HG03025 (cell line): ENCODE results near the gene ABCB6.
"Not testable (repeated sequence)": the region's sequence is repeated elsewhere in the genome, so short reads cannot be mapped to it uniquely, and the experiment has no call there.

Experiments used
- ATAC-seq: cut with Tn5 transposase; IDR thresholded peaks from one replicate; pipeline ENCODE4 v1.9.1; 2021; ENCODE audit warnings: mild to moderate bottlenecking, moderate library complexity; ENCODE audit not compliant: unreplicated experiment, low FRiP score

Gene ABCB6

GRCh38 chr2:219215871-219216534 lies 2.8 kb downstream of the ABCB6 start:
- no peak for ATAC-seq

DNA sequence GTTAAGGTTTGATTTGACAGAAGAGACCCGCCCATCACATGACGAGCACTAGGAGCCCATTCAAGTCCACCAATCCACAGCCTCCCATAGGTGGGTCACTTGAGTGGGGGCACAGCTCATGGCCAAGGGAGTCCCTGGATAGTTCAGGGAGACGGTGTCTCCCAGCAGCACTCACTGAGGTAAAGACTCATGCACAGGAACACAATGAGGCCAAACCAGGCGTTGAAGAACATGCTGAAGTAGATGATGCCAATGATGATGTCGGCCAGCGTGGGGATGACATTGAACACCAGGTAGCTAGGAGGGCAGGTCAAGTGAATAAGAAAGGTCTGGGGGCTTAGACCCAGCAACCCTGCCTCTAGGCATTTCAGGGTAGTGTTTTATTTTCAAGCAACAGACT lies 4.0 kb downstream of the ABCB6 start:
- ATAC-seq = no peak

DNA sequence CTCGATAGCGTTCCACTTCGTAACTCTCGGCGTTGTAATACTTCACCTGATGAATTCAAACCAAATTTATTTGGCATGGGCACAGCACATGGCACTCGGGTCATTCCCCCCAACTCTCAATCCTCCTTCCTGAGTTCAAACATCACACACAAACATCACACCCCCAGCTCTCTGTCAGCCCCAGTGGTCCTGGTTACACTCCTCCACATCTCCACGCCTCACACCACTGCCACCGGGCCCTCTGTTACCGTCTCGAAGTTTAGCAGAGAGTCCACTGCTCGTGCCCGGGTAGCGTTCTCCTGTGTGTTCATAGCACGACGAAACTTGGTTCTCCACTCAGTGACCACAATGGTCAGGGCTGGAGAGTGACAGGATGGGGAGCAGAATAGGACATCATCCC lies 4.6 kb downstream of the ABCB6 start:
- no peak for ATAC-seq

DNA sequence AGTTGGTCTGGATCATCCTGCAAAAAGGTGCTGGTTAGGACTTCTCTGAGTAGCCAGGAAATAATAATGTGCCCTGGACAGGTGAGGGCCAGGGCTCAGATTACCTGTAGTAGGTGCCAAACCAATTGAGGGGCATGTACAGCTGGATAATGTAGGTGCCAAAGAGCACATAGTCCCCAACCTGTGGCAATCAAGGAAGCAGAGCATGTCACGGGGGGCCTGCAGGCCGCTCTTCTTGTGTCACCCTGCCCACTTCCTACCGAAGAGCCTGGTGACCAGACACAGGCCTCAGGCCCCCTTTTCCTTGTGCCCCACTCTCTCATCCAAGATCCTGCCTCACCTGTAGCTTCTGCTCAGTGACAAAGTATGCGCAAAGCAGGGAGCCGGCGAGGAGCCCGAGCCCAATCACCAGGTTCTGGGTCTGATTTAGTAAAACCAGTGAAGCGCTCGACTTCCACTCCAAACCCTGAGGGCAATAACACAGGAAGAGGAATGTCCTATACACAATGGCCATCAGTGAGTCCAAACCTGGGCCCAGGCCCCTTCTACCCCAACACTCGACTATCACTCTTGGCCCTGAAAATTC lies 5.2 kb downstream of the ABCB6 start:
- no peak for ATAC-seq

DNA sequence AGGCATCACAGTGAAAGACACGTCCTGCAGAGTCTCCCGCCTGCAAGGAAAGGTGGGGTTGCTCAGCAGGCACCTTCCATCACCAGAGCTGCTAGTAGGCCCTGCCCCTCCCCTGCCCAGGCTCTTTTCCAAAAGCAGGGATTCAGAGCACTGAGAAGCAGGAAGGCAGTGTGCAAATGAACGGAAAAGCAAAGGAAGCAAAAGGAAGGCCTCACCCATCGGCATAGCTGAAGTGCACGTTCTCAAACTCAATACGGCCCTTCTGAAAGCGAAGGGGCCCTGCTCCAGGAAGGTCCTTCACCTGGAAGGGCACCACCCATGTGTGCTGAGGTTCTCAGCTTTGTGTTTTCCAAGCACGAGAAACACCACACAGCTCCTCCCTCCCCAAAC lies 5.7 kb downstream of the ABCB6 start:
- ATAC-seq = no peak

- ATAC-seq = no peak
Observed at GRCh38 chr2:219210886-219211362, 7.8 kb downstream of the ABCB6 start.

- ATAC-seq = no peak
Observed at GRCh38 chr2:219210196-219210885, 8.4 kb downstream of the ABCB6 start.

DNA sequence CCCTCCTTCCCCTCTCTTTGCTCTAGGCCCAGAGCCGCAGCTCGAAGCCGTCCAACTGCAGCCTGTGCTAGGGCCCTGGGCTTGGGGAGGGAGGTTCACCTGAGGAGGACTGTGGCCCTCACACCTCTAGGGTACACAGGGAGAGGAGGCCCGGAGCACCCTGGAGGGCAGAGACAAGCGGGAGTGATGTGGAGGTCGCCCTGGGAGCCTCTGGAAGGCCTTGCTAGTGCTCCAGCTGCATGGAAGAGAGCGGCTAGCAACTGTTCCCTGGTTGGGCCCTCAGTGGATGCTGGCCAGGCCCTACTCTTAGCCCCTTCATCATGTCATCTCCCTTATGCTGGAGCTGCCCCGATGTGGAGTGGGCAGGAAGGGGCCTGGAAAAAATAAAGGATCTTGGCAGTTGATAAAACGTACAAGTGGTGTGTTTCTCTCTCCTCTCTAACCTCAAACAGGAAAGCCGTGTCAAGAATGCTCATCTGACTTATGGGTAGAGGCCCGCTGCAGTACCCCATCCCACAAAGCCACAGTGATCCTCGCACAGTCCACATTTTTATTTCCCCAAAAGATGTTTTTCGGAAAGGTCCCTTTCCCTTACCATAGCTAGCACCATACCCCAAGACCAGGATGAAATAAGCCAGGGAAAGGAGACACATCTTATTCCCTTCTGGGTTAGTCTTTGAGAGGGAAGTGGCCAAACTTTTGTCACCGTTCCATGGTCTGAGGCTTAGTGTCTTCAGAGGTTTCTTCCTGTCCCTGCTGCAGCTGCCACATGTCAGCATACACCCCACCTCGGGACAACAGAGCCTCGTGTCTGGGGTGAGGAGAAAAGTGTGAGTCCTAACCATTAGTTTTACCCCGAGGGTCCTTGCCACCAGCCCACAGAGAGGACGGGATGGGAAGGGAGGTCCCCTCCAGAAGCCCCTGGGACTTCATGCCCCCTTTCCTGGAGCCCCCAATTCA lies 9.2 kb downstream of the ABCB6 start:
- no peak for ATAC-seq

GRCh38 chr2:219207884-219208740 lies 10.6 kb downstream of the ABCB6 start:
- ATAC-seq = no peak

DNA sequence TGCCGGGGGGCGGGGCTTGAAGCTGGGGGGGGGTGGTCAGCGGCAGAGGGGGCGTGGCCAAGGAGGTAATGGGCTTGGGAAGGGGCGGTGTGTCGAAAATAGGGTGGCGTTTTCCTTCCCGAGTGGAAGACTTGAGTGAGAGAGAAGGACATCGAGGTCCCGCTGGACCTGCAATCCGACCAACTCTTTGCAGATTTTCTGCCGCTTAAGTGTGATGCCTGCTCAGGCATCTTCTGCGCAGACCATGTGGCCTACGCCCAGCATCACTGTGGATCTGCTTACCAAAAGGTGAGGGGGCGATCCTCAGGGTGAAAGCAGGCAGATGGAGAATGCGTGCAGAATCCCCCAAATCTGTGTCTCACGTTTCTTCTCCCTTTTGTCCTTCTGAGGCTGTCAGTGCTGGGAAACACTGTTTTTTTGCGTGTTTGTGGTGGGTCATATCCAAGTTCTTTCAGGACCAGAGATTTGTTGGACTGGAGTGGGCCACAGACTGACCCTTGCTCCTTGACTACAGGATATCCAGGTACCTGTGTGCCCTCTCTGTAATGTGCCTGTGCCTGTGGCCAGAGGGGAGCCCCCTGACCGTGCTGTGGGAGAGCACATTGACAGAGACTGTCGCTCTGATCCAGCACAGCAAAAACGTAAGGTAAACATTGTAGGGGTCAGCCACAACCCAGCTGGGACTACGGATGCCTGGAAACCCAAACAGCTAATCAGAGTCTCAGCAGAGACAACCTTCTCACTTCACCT lies 11.4 kb downstream of the ABCB6 start:
- no peak for ATAC-seq

- peak; percentile 94 for ATAC-seq
Observed at GRCh38 chr2:219206328-219207133, 12.2 kb downstream of the ABCB6 start, which contains the start of gene ZFAND2B. TSS of gene ZFAND2B (plus strand) at chr2:219206782. CDS start at chr2:219206988, 206 bp downstream.

DNA sequence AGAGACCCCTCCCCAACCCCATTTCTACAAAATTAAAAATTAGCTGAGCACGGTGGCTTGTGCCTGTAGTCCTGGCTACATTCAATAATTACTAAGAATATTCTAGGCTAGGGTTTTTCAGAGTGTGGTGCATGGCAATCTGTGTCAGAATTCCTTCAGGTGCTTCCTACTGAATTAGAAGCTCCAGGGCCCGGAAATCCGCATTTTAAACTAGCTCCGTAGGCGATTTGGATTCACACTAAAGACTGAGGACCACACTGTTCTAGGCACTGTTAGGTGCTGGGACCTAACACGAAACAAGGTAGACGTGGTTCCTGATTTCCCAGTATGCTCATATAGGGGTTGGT lies 12.8 kb downstream of the ABCB6 start:
- no peak for ATAC-seq

- no peak for ATAC-seq
Observed at GRCh38 chr2:219205165-219205538, 13.6 kb downstream of the ABCB6 start.

GRCh38 chr2:219204425-219205164 lies 14.2 kb downstream of the ABCB6 start:
- no peak for ATAC-seq

DNA sequence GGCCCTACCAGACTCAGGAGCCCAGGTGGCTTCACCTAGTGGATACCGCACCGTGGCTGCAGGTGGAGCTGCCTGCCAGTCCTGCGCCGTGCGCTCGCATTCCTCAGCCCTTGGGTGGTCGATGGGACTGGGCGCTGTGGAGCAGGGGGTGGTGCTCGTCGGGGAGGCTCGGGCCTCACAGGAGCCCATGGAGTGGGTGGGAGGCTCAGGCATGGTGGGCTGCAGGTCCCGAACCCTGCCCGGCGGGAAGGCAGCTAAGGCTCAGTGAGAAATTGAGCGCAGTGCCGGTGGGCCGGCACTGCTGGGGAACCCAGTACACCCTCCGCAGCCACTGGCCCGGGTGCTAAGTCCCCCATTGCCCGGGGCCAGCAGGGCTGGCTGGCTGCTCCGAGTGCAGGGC lies 17.4 kb downstream of the ABCB6 start:
- not testable (repeated sequence) for ATAC-seq

DNA sequence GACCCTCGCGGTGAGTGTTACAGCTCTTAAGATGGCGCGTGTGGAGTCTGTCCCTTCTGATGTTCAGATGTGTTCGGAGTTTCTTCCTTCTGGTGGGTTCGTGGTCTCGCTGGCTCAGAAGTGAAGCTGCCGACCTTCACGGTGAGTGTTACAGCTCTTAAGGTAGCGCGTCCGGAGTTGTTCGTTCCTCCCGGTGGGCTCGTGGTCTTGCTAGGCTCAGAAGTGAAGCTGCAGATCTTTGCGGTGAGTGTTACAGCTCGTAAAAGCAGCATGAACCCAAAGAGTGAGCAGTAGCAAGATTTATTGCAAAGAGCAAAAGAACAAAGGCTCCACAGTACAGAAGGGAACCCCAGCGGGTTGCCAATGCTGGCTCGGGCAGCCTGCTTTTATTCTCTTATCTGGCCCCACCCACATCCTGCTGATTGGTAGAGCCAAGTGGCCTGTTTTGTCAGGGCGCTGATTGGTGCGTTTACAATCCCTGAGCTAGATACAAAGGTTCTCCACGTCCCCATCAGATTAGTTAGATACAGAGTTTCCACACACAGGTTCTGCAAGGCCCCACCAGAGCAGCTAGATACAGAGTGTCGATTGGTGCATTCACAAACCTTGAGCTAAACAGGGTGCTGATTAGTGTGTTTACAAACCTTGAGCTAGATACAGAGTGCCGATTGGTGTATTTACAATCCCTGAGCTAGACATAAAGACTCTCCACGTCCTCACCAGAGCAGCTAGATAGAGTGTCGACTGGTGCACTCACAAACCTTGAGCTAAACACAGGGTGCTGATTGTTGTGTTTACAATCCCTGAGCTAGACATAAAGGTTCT lies 18.0 kb downstream of the ABCB6 start:
- not testable (repeated sequence) for ATAC-seq
